SK-N-SH treated with all-trans-retinoic acid at 6 μM for 48 hours (cell line): Measurements from ENCODE around the gene WDR3.

ENCODE experiments used
- CSDC2 ChIP-seq: fragments of 250-450 bp; sonication (Bioruptor Pico); IDR thresholded peaks from 2 replicates; pipeline ENCODE4 v1.5.0; 2020; ENCODE audit warnings: mild to moderate bottlenecking, moderate library complexity
- ESRRG ChIP-seq: fragments of 250-450 bp; sonication (Bioruptor Pico); IDR thresholded peaks from 2 replicates; pipeline ENCODE4 v1.6.1; 2021; ENCODE audit warnings: mild to moderate bottlenecking
- PPARA ChIP-seq: fragments of 250-450 bp; sonication (Bioruptor Pico); IDR thresholded peaks from 2 replicates; pipeline ENCODE4 v1.5.0; 2020; ENCODE audit warnings: mild to moderate bottlenecking, borderline replicate concordance
- TF ChIP-seq, protein P1 (sequence below): fragments of 250-450 bp; sonication (Bioruptor Pico); IDR thresholded peaks from 2 replicates; pipeline ENCODE4 v1.8.0; 2020; ENCODE audit warnings: mild to moderate bottlenecking, moderate library complexity, borderline replicate concordance
- TF ChIP-seq, protein P2 (sequence below): fragments of 250-450 bp; sonication (Bioruptor Pico); IDR thresholded peaks from 2 replicates; pipeline ENCODE4 v1.5.1; 2020; ENCODE audit warnings: low read depth, mild to moderate bottlenecking, moderate library complexity

DNA sequence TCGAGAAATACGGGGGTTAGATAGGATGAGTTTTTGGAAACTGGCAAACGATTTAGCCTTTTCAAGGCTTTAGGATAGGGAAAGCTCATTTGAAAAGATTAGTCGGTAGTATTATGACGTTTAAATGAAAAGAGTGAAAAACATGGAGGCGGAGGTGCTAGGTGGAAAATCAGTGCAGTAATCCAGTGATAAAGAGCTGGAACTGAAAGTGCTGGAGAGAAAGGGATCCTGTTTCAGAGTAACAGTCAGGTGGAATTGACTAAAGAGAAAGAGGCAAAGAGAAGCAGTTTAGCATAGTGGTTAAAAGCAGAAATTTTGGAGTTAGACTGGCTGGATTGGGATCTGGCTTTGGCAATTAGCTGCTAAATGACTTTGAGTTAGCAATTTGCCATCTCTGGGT, 945 bp downstream of the WDR3 start:
- no peak for TF ChIP-seq ESRRG
- TF ChIP-seq, protein P1, sequence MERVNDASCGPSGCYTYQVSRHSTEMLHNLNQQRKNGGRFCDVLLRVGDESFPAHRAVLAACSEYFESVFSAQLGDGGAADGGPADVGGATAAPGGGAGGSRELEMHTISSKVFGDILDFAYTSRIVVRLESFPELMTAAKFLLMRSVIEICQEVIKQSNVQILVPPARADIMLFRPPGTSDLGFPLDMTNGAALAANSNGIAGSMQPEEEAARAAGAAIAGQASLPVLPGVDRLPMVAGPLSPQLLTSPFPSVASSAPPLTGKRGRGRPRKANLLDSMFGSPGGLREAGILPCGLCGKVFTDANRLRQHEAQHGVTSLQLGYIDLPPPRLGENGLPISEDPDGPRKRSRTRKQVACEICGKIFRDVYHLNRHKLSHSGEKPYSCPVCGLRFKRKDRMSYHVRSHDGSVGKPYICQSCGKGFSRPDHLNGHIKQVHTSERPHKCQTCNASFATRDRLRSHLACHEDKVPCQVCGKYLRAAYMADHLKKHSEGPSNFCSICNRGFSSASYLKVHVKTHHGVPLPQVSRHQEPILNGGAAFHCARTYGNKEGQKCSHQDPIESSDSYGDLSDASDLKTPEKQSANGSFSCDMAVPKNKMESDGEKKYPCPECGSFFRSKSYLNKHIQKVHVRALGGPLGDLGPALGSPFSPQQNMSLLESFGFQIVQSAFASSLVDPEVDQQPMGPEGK (CRISPR knock-in tag): no peak
- TF ChIP-seq, protein P2, sequence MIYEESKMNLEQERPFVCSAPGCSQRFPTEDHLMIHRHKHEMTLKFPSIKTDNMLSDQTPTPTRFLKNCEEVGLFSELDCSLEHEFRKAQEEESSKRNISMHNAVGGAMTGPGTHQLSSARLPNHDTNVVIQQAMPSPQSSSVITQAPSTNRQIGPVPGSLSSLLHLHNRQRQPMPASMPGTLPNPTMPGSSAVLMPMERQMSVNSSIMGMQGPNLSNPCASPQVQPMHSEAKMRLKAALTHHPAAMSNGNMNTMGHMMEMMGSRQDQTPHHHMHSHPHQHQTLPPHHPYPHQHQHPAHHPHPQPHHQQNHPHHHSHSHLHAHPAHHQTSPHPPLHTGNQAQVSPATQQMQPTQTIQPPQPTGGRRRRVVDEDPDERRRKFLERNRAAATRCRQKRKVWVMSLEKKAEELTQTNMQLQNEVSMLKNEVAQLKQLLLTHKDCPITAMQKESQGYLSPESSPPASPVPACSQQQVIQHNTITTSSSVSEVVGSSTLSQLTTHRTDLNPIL (CRISPR knock-in tag): no peak
- no peak for TF ChIP-seq PPARA (CRISPR knock-in tag)
- no peak for TF ChIP-seq CSDC2 (CRISPR knock-in tag)
